WTC11 (cell line): ENCODE measurements around the gene PPIP5K2. TPM values are rescaled to one million over a fixed set of nuclear protein-coding genes. Genes with fewer than 3 reads are reported as not detected.

Experiments used
- ATAC-seq: fragments of 200-7000 bp; cut with Tn5 transposase; 2 replicates; pipeline ENCODE4 v1.10.0; 2021; ENCODE audit warnings: mild to moderate bottlenecking, moderate library complexity
- CTCF ChIA-PET: fragments of 300-600 bp; sonication (Branson Sonifier 250); formaldehyde crosslinking; loops from one replicate; lab custom pipeline; 2021; ENCODE audit warnings: antibody characterized with exemption; lab: Charles Lee
- POLR2A ChIA-PET: fragments of 350-600 bp; sonication (Branson Sonifier 250); formaldehyde crosslinking; loops from one replicate; lab custom pipeline; 2021; ENCODE audit warnings: antibody characterized with exemption; lab: Charles Lee
- DNase-seq: peaks from one replicate; pipeline ENCODE4 v3.0.0; 2021; ENCODE audit warnings: low spot score
- H3K27ac Mint-ChIP-seq: 2 replicates; pipeline ENCODE4 v1.8.0; 2021; ENCODE audit warnings: mixed read lengths
- H3K27me3 Mint-ChIP-seq: 2 replicates; pipeline ENCODE4 v1.8.0; 2021; ENCODE audit warnings: low read depth, mild to moderate bottlenecking, moderate library complexity, mixed read lengths
- H3K36me3 Mint-ChIP-seq: 2 replicates; pipeline ENCODE4 v1.8.0; 2021; ENCODE audit warnings: mixed read lengths
- H3K4me1 Mint-ChIP-seq: 2 replicates; pipeline ENCODE4 v1.8.0; 2022; ENCODE audit warnings: mixed read lengths
- H3K4me3 Mint-ChIP-seq: 2 replicates; pipeline ENCODE4 v1.8.0; 2021; ENCODE audit warnings: mild to moderate bottlenecking, moderate library complexity, mixed read lengths
- H3K9me3 Mint-ChIP-seq: 2 replicates; pipeline ENCODE4 v1.8.0; 2021; ENCODE audit warnings: mixed read lengths
- ATF1 ChIP-seq: sonication (generic); formaldehyde crosslinking; IDR thresholded peaks from 2 replicates; pipeline ENCODE4 v1.8.1; 2023; ENCODE audit warnings: mild to moderate bottlenecking, moderate library complexity, missing genetic modification reagents
- ATF2 ChIP-seq: sonication (generic); formaldehyde crosslinking; IDR thresholded peaks from 2 replicates; pipeline ENCODE4 v1.8.1; 2022; ENCODE audit warnings: low read depth, missing genetic modification reagents, borderline replicate concordance
- CBFB ChIP-seq: sonication (generic); formaldehyde crosslinking; IDR thresholded peaks from 2 replicates; pipeline ENCODE4 v1.8.1; 2022; ENCODE audit warnings: mild to moderate bottlenecking, low read depth, missing genetic modification reagents
- ETV6 ChIP-seq: sonication (generic); formaldehyde crosslinking; IDR thresholded peaks from 2 replicates; pipeline ENCODE4 v1.8.1; 2022; ENCODE audit warnings: mild to moderate bottlenecking, missing genetic modification reagents
- GRHL2 ChIP-seq: fragments of 250-450 bp; sonication (Bioruptor Pico); IDR thresholded peaks from 2 replicates; pipeline ENCODE4 v1.8.0; 2022; ENCODE audit warnings: mild to moderate bottlenecking, moderate library complexity; ENCODE audit not compliant: insufficient replicate concordance, severe bottlenecking
- GTF2I ChIP-seq: fragments of 250-450 bp; sonication (Bioruptor Pico); conservative IDR thresholded peaks from 2 replicates; pipeline ENCODE4 v1.4.0; 2021; ENCODE audit warnings: mild to moderate bottlenecking
- JUN ChIP-seq: sonication (generic); formaldehyde crosslinking; IDR thresholded peaks from 2 replicates; pipeline ENCODE4 v1.8.0; 2023; ENCODE audit warnings: mild to moderate bottlenecking, missing genetic modification reagents
- NFE2L1 ChIP-seq: sonication (generic); formaldehyde crosslinking; IDR thresholded peaks from 2 replicates; pipeline ENCODE4 v1.8.1; 2023; ENCODE audit warnings: missing genetic modification reagents
- NR3C1 ChIP-seq: sonication (generic); formaldehyde crosslinking; conservative IDR thresholded peaks from 2 replicates; pipeline ENCODE4 v1.8.1; 2023; ENCODE audit warnings: low read depth, mild to moderate bottlenecking, missing genetic modification reagents
- SMAD3 ChIP-seq: sonication (generic); formaldehyde crosslinking; IDR thresholded peaks from 2 replicates; pipeline ENCODE4 v1.8.0; 2022; ENCODE audit warnings: missing genetic modification reagents, mild to moderate bottlenecking, borderline replicate concordance
- SMAD4 ChIP-seq: sonication (generic); formaldehyde crosslinking; IDR thresholded peaks from 2 replicates; pipeline ENCODE4 v1.8.0; 2022; ENCODE audit warnings: mild to moderate bottlenecking, missing genetic modification reagents
- SOX15 ChIP-seq: fragments of 250-450 bp; sonication (Bioruptor Pico); IDR thresholded peaks from 2 replicates; pipeline ENCODE4 v1.9.0; 2021; ENCODE audit warnings: mild to moderate bottlenecking
- TCF7 ChIP-seq: sonication (generic); formaldehyde crosslinking; IDR thresholded peaks from 2 replicates; pipeline ENCODE4 v1.8.0; 2022; ENCODE audit warnings: mild to moderate bottlenecking, low read depth, missing genetic modification reagents, moderate library complexity
- TEAD1 ChIP-seq: sonication (generic); formaldehyde crosslinking; IDR thresholded peaks from 2 replicates; pipeline ENCODE4 v1.8.0; 2022; ENCODE audit warnings: mild to moderate bottlenecking, missing genetic modification reagents
- ZBTB21 ChIP-seq: sonication (generic); formaldehyde crosslinking; IDR thresholded peaks from 2 replicates; pipeline ENCODE4 v1.8.1; 2023; ENCODE audit warnings: mild to moderate bottlenecking, missing genetic modification reagents, borderline replicate concordance
- ZNF138 ChIP-seq: sonication (generic); formaldehyde crosslinking; conservative IDR thresholded peaks from 2 replicates; pipeline ENCODE4 v1.8.1; 2022; ENCODE audit warnings: mild to moderate bottlenecking, moderate library complexity, missing genetic modification reagents
- ZNF219 ChIP-seq: sonication (generic); formaldehyde crosslinking; IDR thresholded peaks from 2 replicates; pipeline ENCODE4 v1.8.0; 2023; ENCODE audit warnings: missing genetic modification reagents, mild to moderate bottlenecking, borderline replicate concordance
- ZNF232 ChIP-seq: sonication (generic); formaldehyde crosslinking; IDR thresholded peaks from 2 replicates; pipeline ENCODE4 v1.8.0; 2022; ENCODE audit warnings: mild to moderate bottlenecking, missing genetic modification reagents
- ZNF263 ChIP-seq: sonication (generic); formaldehyde crosslinking; IDR thresholded peaks from 2 replicates; pipeline ENCODE4 v1.8.1; 2022; ENCODE audit warnings: low read depth, mild to moderate bottlenecking, moderate library complexity, missing genetic modification reagents
- total RNA-seq: library from RNA; stranded (reverse); gene quantifications from 3 replicates; pipeline ENCODE4 v1.2.3, GENCODE V29; 2021
- TF ChIP-seq, protein P1 (sequence below): sonication (generic); formaldehyde crosslinking; IDR thresholded peaks from 2 replicates; pipeline ENCODE4 v1.8.0; 2022; ENCODE audit warnings: mild to moderate bottlenecking, missing genetic modification reagents
- TF ChIP-seq, protein P2 (sequence below): sonication (generic); formaldehyde crosslinking; IDR thresholded peaks from 2 replicates; pipeline ENCODE4 v1.8.1; 2022; ENCODE audit warnings: mild to moderate bottlenecking, missing genetic modification reagents, moderate library complexity, borderline replicate concordance
- TF ChIP-seq, protein P3 (sequence below): sonication (generic); formaldehyde crosslinking; IDR thresholded peaks from 2 replicates; pipeline ENCODE4 v1.8.1; 2023; ENCODE audit warnings: mild to moderate bottlenecking, missing genetic modification reagents, moderate library complexity
- TF ChIP-seq, protein P4 (sequence below): fragments of 200-600 bp; IDR thresholded peaks from 2 replicates; pipeline ENCODE4 v1.8.0; 2022; ENCODE audit warnings: antibody characterized with exemption

PPIP5K2 gene
- total RNA-seq, 1 experiment from 2014 or later: 67.6 TPM

GRCh38 chr5:103126557-103126956 lies 6.5 kb downstream of the PPIP5K2 start (continued):
- TF ChIP-seq ZNF263 (CRISPR knock-in tag) (no peak), ETV6 (CRISPR knock-in tag) (no peak), NFE2L1 (CRISPR knock-in tag) (no peak)

- Mint-ChIP-seq H3K27me3 (no peaks in the 10 kb centered on the region), H3K9me3 (no peaks in the 10 kb centered on the region), H3K36me3 (no peaks in the 10 kb centered on the region), H3K4me1 (0 out of 2 replicates have a peak, but pooled peaks cover 2% of the 10 kb centered on the region), H3K4me3 (no peak overlapping the region), H3K27ac (no peak overlapping the region)
- TF ChIP-seq, protein P1, sequence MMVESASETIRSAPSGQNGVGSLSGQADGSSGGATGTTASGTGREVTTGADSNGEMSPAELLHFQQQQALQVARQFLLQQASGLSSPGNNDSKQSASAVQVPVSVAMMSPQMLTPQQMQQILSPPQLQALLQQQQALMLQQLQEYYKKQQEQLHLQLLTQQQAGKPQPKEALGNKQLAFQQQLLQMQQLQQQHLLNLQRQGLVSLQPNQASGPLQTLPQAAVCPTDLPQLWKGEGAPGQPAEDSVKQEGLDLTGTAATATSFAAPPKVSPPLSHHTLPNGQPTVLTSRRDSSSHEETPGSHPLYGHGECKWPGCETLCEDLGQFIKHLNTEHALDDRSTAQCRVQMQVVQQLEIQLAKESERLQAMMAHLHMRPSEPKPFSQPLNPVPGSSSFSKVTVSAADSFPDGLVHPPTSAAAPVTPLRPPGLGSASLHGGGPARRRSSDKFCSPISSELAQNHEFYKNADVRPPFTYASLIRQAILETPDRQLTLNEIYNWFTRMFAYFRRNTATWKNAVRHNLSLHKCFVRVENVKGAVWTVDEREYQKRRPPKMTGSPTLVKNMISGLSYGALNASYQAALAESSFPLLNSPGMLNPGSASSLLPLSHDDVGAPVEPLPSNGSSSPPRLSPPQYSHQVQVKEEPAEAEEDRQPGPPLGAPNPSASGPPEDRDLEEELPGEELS (CRISPR knock-in tag): no peak
- TF ChIP-seq, protein P2, sequence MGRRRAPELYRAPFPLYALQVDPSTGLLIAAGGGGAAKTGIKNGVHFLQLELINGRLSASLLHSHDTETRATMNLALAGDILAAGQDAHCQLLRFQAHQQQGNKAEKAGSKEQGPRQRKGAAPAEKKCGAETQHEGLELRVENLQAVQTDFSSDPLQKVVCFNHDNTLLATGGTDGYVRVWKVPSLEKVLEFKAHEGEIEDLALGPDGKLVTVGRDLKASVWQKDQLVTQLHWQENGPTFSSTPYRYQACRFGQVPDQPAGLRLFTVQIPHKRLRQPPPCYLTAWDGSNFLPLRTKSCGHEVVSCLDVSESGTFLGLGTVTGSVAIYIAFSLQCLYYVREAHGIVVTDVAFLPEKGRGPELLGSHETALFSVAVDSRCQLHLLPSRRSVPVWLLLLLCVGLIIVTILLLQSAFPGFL (CRISPR knock-in tag): no peak
- TF ChIP-seq NR3C1 (no peak), TCF7 (no peak), JUN (CRISPR knock-in tag) (no peak), SOX15 (CRISPR knock-in tag) (no peak), ATF1 (CRISPR knock-in tag) (no peak), ZNF232 (CRISPR knock-in tag) (no peak), TEAD1 (CRISPR knock-in tag) (no peak)
- ATAC-seq: no peak
- ChIA-PET POLR2A (no interaction called here), CTCF (interaction anchor here (1.0 kb wide), 1 partner anchor 12 kb away, joined by 3 read pairs; no protein-coding TSS in a partner anchor)
- DNase-seq: no peak
Measured at GRCh38 chr5:103127292-103127817, 7.3 kb downstream of the PPIP5K2 start.

DNA sequence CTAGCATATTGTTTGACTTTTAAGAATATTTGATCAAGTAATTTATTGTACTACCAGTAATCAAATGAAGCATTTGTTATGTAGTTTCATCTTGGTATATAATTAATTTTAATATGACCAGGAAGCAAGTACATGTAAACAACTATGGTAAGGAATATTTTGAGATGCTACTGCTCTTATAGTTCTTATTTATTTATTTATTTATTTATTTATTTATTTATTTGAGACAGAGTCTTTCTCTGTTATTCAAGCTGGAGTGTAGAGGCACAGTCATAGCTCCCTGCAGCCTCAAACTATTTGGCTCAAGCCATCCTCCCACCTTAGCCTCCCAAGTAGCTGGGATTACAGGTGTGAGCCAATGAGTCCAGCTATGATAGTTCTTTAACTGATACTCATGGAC lies 8.1 kb downstream of the PPIP5K2 start:
- Mint-ChIP-seq H3K36me3 (no peaks in the 10 kb centered on the region), H3K9me3 (no peaks in the 10 kb centered on the region), H3K27me3 (no peaks in the 10 kb centered on the region), H3K27ac (no peak overlapping the region), H3K4me3 (no peak overlapping the region), H3K4me1 (no peaks in the 10 kb centered on the region)
- no peak for ATAC-seq
- TF ChIP-seq ZNF138 (CRISPR knock-in tag) (no peak), ZNF219 (CRISPR knock-in tag) (no peak), ZBTB21 (CRISPR knock-in tag) (no peak), ETV6 (CRISPR knock-in tag) (no peak), CBFB (CRISPR knock-in tag) (no peak), TCF7 (no peak), GRHL2 (CRISPR knock-in tag) (no peak), GTF2I (no peak), SMAD4 (CRISPR knock-in tag) (no peak), ATF2 (CRISPR knock-in tag) (no peak), SMAD3 (CRISPR knock-in tag) (no peak), ZNF263 (CRISPR knock-in tag) (no peak)
- TF ChIP-seq, protein P3, sequence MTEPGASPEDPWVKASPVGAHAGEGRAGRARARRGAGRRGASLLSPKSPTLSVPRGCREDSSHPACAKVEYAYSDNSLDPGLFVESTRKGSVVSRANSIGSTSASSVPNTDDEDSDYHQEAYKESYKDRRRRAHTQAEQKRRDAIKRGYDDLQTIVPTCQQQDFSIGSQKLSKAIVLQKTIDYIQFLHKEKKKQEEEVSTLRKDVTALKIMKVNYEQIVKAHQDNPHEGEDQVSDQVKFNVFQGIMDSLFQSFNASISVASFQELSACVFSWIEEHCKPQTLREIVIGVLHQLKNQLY (CRISPR knock-in tag): no peak
- TF ChIP-seq, protein P4, sequence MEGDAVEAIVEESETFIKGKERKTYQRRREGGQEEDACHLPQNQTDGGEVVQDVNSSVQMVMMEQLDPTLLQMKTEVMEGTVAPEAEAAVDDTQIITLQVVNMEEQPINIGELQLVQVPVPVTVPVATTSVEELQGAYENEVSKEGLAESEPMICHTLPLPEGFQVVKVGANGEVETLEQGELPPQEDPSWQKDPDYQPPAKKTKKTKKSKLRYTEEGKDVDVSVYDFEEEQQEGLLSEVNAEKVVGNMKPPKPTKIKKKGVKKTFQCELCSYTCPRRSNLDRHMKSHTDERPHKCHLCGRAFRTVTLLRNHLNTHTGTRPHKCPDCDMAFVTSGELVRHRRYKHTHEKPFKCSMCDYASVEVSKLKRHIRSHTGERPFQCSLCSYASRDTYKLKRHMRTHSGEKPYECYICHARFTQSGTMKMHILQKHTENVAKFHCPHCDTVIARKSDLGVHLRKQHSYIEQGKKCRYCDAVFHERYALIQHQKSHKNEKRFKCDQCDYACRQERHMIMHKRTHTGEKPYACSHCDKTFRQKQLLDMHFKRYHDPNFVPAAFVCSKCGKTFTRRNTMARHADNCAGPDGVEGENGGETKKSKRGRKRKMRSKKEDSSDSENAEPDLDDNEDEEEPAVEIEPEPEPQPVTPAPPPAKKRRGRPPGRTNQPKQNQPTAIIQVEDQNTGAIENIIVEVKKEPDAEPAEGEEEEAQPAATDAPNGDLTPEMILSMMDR: no peak
- no peak for DNase-seq
- CTCF ChIA-PET: interaction anchor here (1.0 kb wide), 1 partner anchor 12 kb away, joined by 3 read pairs; no protein-coding TSS in a partner anchor
- POLR2A ChIA-PET: no interaction called here
